Neural cell (in vitro differentiated cells): ENCODE results near the gene KCNK6.

Source experiments
- CTCF ChIP-seq: fragments of 450-650 bp; IDR thresholded peaks from 2 replicates; pipeline ENCODE4 v1.5.1; 2014; ENCODE audit warnings: antibody characterized with exemption, mild to moderate bottlenecking, moderate library complexity; ENCODE audit not compliant: poor library complexity, severe bottlenecking
- EP300 ChIP-seq: fragments of 450-650 bp; conservative IDR thresholded peaks from 2 replicates; pipeline ENCODE4 v1.6.1; 2014; ENCODE audit warnings: antibody characterized with exemption, mild to moderate bottlenecking, moderate library complexity; ENCODE audit not compliant: poor library complexity, severe bottlenecking
- EZH2 ChIP-seq: fragments of 200-600, 300-800 bp; shearing (Covaris generic), sonication (generic); IDR thresholded peaks from 2 replicates; pipeline ENCODE4 v1.6.1; 2014; ENCODE audit warnings: antibody characterized with exemption, low read length, borderline replicate concordance, mild to moderate bottlenecking; ENCODE audit not compliant: insufficient read depth, poor library complexity, severe bottlenecking
- MXI1 ChIP-seq: fragments of 450-650 bp; conservative IDR thresholded peaks from 2 replicates; pipeline ENCODE4 v1.6.1; 2014; ENCODE audit warnings: antibody characterized with exemption, mild to moderate bottlenecking; ENCODE audit not compliant: poor library complexity, severe bottlenecking
- POLR2AphosphoS5 ChIP-seq: IDR thresholded peaks from 2 replicates; pipeline ENCODE4 v1.6.1; 2012
- RAD21 ChIP-seq: fragments of 450-650 bp; conservative IDR thresholded peaks from 2 replicates; pipeline ENCODE4 v1.6.1; 2014; ENCODE audit warnings: antibody characterized with exemption, mild to moderate bottlenecking, moderate library complexity
- REST ChIP-seq: IDR thresholded peaks from 2 replicates; pipeline ENCODE4 v1.6.1; 2012; ENCODE audit warnings: borderline replicate concordance
- SMC3 ChIP-seq: fragments of 450-650 bp; conservative IDR thresholded peaks from 2 replicates; pipeline ENCODE4 v1.6.1; 2014; ENCODE audit warnings: antibody characterized with exemption, mild to moderate bottlenecking, moderate library complexity; ENCODE audit not compliant: poor library complexity
- TAF1 ChIP-seq: IDR thresholded peaks from 2 replicates; pipeline ENCODE4 v1.6.1; 2012; ENCODE audit warnings: low read depth

- TF ChIP-seq REST (no peak), CTCF (no peak), TAF1 (no peak), MXI1 (no peak), EZH2 (no peak), RAD21 (no peak), POLR2AphosphoS5 (no peak), SMC3 (no peak), EP300 (no peak)
Observed at GRCh38 chr19:38280030-38280921, 39.4 kb upstream of the KCNK6 start.
